Epithelial cell of esophagus (primary cell): Measurements from ENCODE around the gene C1QTNF12.
A peak's percentile ranks its signal among the peaks of the same experiment; 100 is the strongest.

Experiments
- DNase-seq: peaks from one replicate; pipeline ENCODE4 v3.0.0; 2010; ENCODE audit warnings: low read depth
- H3K4me3 ChIP-seq: 2 replicates; pipeline ENCODE4 v1.5.1; 2011; ENCODE audit warnings: mild to moderate bottlenecking, low read length, control low read depth
- CTCF ChIP-seq: IDR thresholded peaks from 2 replicates; pipeline ENCODE4 v1.5.1; 2011; ENCODE audit warnings: low read depth, mild to moderate bottlenecking, low read length, control low read depth, inconsistent platforms; ENCODE audit not compliant: insufficient read depth; ENCODE audit errors: missing control alignments

The C1QTNF12 gene

GRCh38 chr1:1204998-1205768 lies 41.3 kb downstream of the C1QTNF12 start:
- no peak for DNase-seq
- TF ChIP-seq CTCF, result no peak
- no peak overlapping the region for H3K4me3 ChIP-seq

- TF ChIP-seq CTCF, result no peak
- DNase-seq, result no peak
- no peak overlapping the region for H3K4me3 ChIP-seq
Measured at GRCh38 chr1:1204425-1204920, 42.0 kb downstream of the C1QTNF12 start.

- no peak overlapping the region for H3K4me3 ChIP-seq
- no peak for TF ChIP-seq CTCF
- no peak for DNase-seq
Measured at GRCh38 chr1:1203561-1204424, 42.7 kb downstream of the C1QTNF12 start.

- DNase-seq, result peak; percentile 49
- TF ChIP-seq CTCF, result no peak
- H3K4me3 ChIP-seq, result no peak overlapping the region
Measured at GRCh38 chr1:1202831-1203560, 43.5 kb downstream of the C1QTNF12 start.

- no peak for TF ChIP-seq CTCF
- peak; percentile 55 for DNase-seq
- no peak overlapping the region for H3K4me3 ChIP-seq
Measured at GRCh38 chr1:1200876-1201810, 45.4 kb downstream of the C1QTNF12 start.
